Measurements from ENCODE around the gene SEPTIN1.
A peak's percentile ranks its signal among the peaks of the same experiment; 100 is the strongest.

SEPTIN1 gene

GRCh38 chr16:30382111-30382881, at the start of gene SEPTIN1:
SEPTIN1 (minus strand) TSS chr16:30382561; CDS start chr16:30382542, 19 bp downstream.
- DNase-seq (ENCODE audit: low read depth), result peak; percentile 66

- DNase-seq (ENCODE audit: low read depth), result no peak
Measured at GRCh38 chr16:30430428-30430970, 48.1 kb upstream of the SEPTIN1 start.

- peak; percentile 92 for DNase-seq (ENCODE audit: low read depth)
Measured at GRCh38 chr16:30429678-30430427, 47.5 kb upstream of the SEPTIN1 start, which contains the start of gene DCTPP1. DCTPP1 (minus strand) TSS chr16:30430030; CDS start chr16:30429980, 50 bp downstream.

GRCh38 chr16:30429418-30429677, 47.0 kb upstream of the SEPTIN1 start:
- DNase-seq (ENCODE audit: low read depth), result no peak

- DNase-seq (ENCODE audit: low read depth), result no peak
Measured at GRCh38 chr16:30428055-30428454, 45.7 kb upstream of the SEPTIN1 start.

GRCh38 chr16:30421010-30421409, 38.6 kb upstream of the SEPTIN1 start:
- no peak for DNase-seq (ENCODE audit: low read depth)

- DNase-seq (ENCODE audit: low read depth), result no peak
Measured at GRCh38 chr16:30418350-30419181, 36.2 kb upstream of the SEPTIN1 start.

GRCh38 chr16:30417529-30418349, 35.4 kb upstream of the SEPTIN1 start:
- peak; percentile 82 for DNase-seq (ENCODE audit: low read depth)

- DNase-seq (ENCODE audit: low read depth), result no peak
Measured at GRCh38 chr16:30416624-30417528, 34.5 kb upstream of the SEPTIN1 start.

GRCh38 chr16:30416047-30416603, 33.8 kb upstream of the SEPTIN1 start:
- no peak for DNase-seq (ENCODE audit: low read depth)

- no peak for DNase-seq (ENCODE audit: low read depth)
Measured at GRCh38 chr16:30414159-30414558, 31.8 kb upstream of the SEPTIN1 start.

- no peak for DNase-seq (ENCODE audit: low read depth)
Measured at GRCh38 chr16:30413112-30413806, 30.9 kb upstream of the SEPTIN1 start.

- peak; percentile 84 for DNase-seq (ENCODE audit: low read depth)
Measured at GRCh38 chr16:30409125-30410060, 27.0 kb upstream of the SEPTIN1 start.

- DNase-seq (ENCODE audit: low read depth), result no peak
Measured at GRCh38 chr16:30407804-30408534, 25.6 kb upstream of the SEPTIN1 start.

GRCh38 chr16:30407102-30407803, 24.9 kb upstream of the SEPTIN1 start, which contains the start of gene ZNF771:
ZNF771 (plus strand) TSS chr16:30407606; CDS start chr16:30408054, 448 bp downstream.
- peak; percentile 93 for DNase-seq (ENCODE audit: low read depth)

GRCh38 chr16:30406795-30407101, 24.4 kb upstream of the SEPTIN1 start:
- DNase-seq (ENCODE audit: low read depth), result no peak

Data from stimulated activated CD8-positive, alpha-beta memory T cell treated with anti-CD3 and anti-CD28 coated beads, Interleukin-4, amount 100 ng/mL, for 24 hours (primary cell).